Endothelial cell of umbilical vein (primary cell): ENCODE data around the gene MC1R. TPM values are rescaled to one million over a fixed set of nuclear protein-coding genes. Genes with fewer than 3 reads are reported as not detected.
A peak's percentile ranks its signal among the peaks of the same experiment; 100 is the strongest.

Experiments
- BruUV-seq: library from RNA; stranded (reverse); fragments of 400-500 nt; replicated peaks from 2 replicates; lab custom pipeline; 2021; lab: Mats Ljungman, UMichigan
- CTCF ChIA-PET: fragments of 300-600, 350-600 bp; sonication (Branson Sonifier 250); formaldehyde crosslinking; loops from one replicate; lab custom pipeline; 2021; ENCODE audit warnings: antibody characterized with exemption, inconsistent platforms; lab: Charles Lee
- POLR2A ChIA-PET: fragments of 300-600, 350-600 bp; sonication (Branson Sonifier 250); formaldehyde crosslinking; loops from one replicate; lab custom pipeline; 2021; ENCODE audit warnings: antibody characterized with exemption, inconsistent platforms; lab: Charles Lee
- DNase-seq: peaks from one replicate; pipeline ENCODE4 v3.0.0-alpha.2; 2011; ENCODE audit warnings: low read depth, low spot score
- FAIRE-seq: peaks from 2 replicates; lab custom pipeline; 2011; peaks lifted over from hg19 to GRCh38; lab: Jason Lieb, UNC
- H2AFZ ChIP-seq: 2 replicates; pipeline ENCODE4 v1.6.0; 2012; ENCODE audit warnings: low read depth, low read length, control low read depth, inconsistent platforms
- H3K27ac ChIP-seq: 2 replicates; pipeline ENCODE4 v1.5.1; 2011; ENCODE audit warnings: low read depth, mild to moderate bottlenecking, control low read depth, low read length, moderate library complexity; ENCODE audit not compliant: insufficient read depth
- H3K27me3 ChIP-seq, 2 experiments: 2 replicates each; pipeline versions ENCODE4 v1.6.0 to v1.6.1; 2011; ENCODE audit warnings: low read length in 2 of 2, mixed read lengths in 1 of 2; ENCODE audit not compliant: control insufficient read depth in 2 of 2, insufficient read depth in 2 of 2
- H3K36me3 ChIP-seq, 2 experiments: 2 replicates in 1 of 2; 3 replicates in 1 of 2; pipeline ENCODE4 v1.5.1; 2011; ENCODE audit warnings: low read length in 2 of 2, mild to moderate bottlenecking in 1 of 2, moderate library complexity in 1 of 2; ENCODE audit not compliant: control insufficient read depth in 2 of 2, insufficient read depth in 2 of 2; ENCODE audit errors: extremely low read depth in 1 of 2
- H3K4me1 ChIP-seq: 3 replicates; pipeline ENCODE4 v1.5.1; 2011; ENCODE audit warnings: mild to moderate bottlenecking, low read length; ENCODE audit not compliant: control insufficient read depth, insufficient read depth; ENCODE audit errors: extremely low read depth
- H3K4me2 ChIP-seq: 2 replicates; pipeline ENCODE4 v1.6.1; 2011; ENCODE audit warnings: low read length, control low read depth, mixed read lengths; ENCODE audit not compliant: insufficient read depth
- H3K4me3 ChIP-seq, 3 experiments: fragments of 200-600 bp in 1 of 3; sonication (generic), shearing (Covaris generic) in 1 of 3; replicated peaks in 1 of 3; 2 replicates each; pipeline ENCODE4 v1.5.1; 2011 to 2016; ENCODE audit warnings: control low read depth in 3 of 3, low read length in 3 of 3, mild to moderate bottlenecking in 2 of 3, inconsistent platforms in 1 of 3, low read depth in 1 of 3, moderate library complexity in 1 of 3; ENCODE audit not compliant: insufficient read depth in 1 of 3
- H3K79me2 ChIP-seq: 2 replicates; pipeline ENCODE4 v1.6.0; 2012; ENCODE audit warnings: low read length, inconsistent platforms; ENCODE audit not compliant: control insufficient read depth, insufficient read depth
- H3K9ac ChIP-seq: replicated peaks from 2 replicates; pipeline ENCODE3; 2011; ENCODE audit warnings: low read length, control low read depth; ENCODE audit not compliant: insufficient read depth; ENCODE audit errors: extremely low read depth
- H3K9me1 ChIP-seq: replicated peaks from 3 replicates; pipeline ENCODE4 v1.6.0; 2011; ENCODE audit warnings: mild to moderate bottlenecking, low read length; ENCODE audit not compliant: control insufficient read depth, insufficient read depth; ENCODE audit errors: extremely low read depth
- H3K9me3 ChIP-seq: replicated peaks from 2 replicates; pipeline ENCODE4 v1.5.1; 2012; ENCODE audit warnings: low read length, inconsistent platforms; ENCODE audit not compliant: control insufficient read depth, insufficient read depth
- H4K20me1 ChIP-seq: replicated peaks from 2 replicates; pipeline ENCODE3; 2011; ENCODE audit warnings: mild to moderate bottlenecking, low read length; ENCODE audit not compliant: control insufficient read depth, insufficient read depth; ENCODE audit errors: extremely low read depth
- CTCF ChIP-seq, 2 donors: IDR thresholded peaks; 1 replicate in 1 of 2; 2 replicates in 1 of 2; pipeline ENCODE4 v1.5.1; 2011; ENCODE audit warnings: low read length in 2 of 2, mild to moderate bottlenecking in 2 of 2, moderate library complexity in 2 of 2, control low read depth in 1 of 2, inconsistent platforms in 1 of 2, low read depth in 1 of 2; ENCODE audit not compliant: insufficient read depth in 1 of 2; ENCODE audit errors: extremely low read depth in 1 of 2
- EZH2 ChIP-seq: IDR thresholded peaks from 2 replicates; pipeline ENCODE4 v1.6.1; 2012; ENCODE audit warnings: borderline replicate concordance, low read depth, mild to moderate bottlenecking, moderate library complexity, low read length, inconsistent platforms; ENCODE audit not compliant: severe bottlenecking
- FOS ChIP-seq: IDR thresholded peaks from 2 replicates; pipeline ENCODE4 v1.6.1; 2011; ENCODE audit warnings: mild to moderate bottlenecking, low read length, moderate library complexity, borderline replicate concordance; ENCODE audit not compliant: insufficient read depth
- GATA2 ChIP-seq: IDR thresholded peaks from 2 replicates; pipeline ENCODE4 v1.7.0; 2011; ENCODE audit warnings: low read depth, mild to moderate bottlenecking, moderate library complexity, mixed read lengths, low read length; ENCODE audit not compliant: insufficient read length, insufficient read depth
- JUN ChIP-seq: IDR thresholded peaks from 2 replicates; pipeline ENCODE4 v1.6.1; 2011; ENCODE audit warnings: borderline replicate concordance, low read depth; ENCODE audit not compliant: insufficient read length, insufficient read depth
- MYC ChIP-seq: IDR thresholded peaks from one replicate; pipeline ENCODE4 v1.6.1; 2011; ENCODE audit warnings: mild to moderate bottlenecking, low read depth, low read length
- POLR2A ChIP-seq: IDR thresholded peaks from 2 replicates; pipeline ENCODE4 v1.6.1; 2012; ENCODE audit warnings: low read depth, mild to moderate bottlenecking, control low read depth, low read length
- POLR2AphosphoS5 ChIP-seq: IDR thresholded peaks from 2 replicates; pipeline ENCODE4 v1.6.1; 2012; ENCODE audit warnings: low read depth, mild to moderate bottlenecking, control low read depth, low read length, moderate library complexity; ENCODE audit not compliant: insufficient read depth
- dilution Hi-C: fragments of 300-500 bp; cut with MboI; formaldehyde crosslinking; loops from one replicate; pipeline ENCODE4 v1.15.0; 2019; ENCODE audit warnings: low sequenced_read_pairs; ENCODE audit not compliant: extremely low pct_ligation_motif_present
- intact Hi-C: fragments of 100-400 bp; cut with micrococcal nuclease; formaldehyde crosslinking; loops from one replicate; pipeline ENCODE4 v1.10.0; 2022
- polyA plus RNA-seq, 4 experiments: library from polyadenylated mRNA; depleted of rRNA in 3 of 4; stranded (reverse) in 3 of 4; unstranded in 1 of 4; fragments of >200 nt; gene quantifications; 2 replicates each; pipeline versions ENCODE4 v1.2.1 to v1.2.3, GENCODE V29; 2011 to 2012; ENCODE audit warnings: missing spikeins in 1 of 4
- total RNA-seq: library from RNA; stranded (reverse); gene quantifications from 2 replicates; pipeline ENCODE4 v1.2.3, GENCODE V29; 2021
- TF ChIP-seq, protein P1 (sequence below): IDR thresholded peaks from 2 replicates; pipeline ENCODE4 v1.6.1; 2011; ENCODE audit not compliant: insufficient read depth, insufficient read length

The MC1R gene
- total and polyA plus RNA-seq, 2 donors (not counting 3 experiments of a cell fraction or from before 2014, with no cell fraction given): 4.0 to 4.9 TPM

DNA sequence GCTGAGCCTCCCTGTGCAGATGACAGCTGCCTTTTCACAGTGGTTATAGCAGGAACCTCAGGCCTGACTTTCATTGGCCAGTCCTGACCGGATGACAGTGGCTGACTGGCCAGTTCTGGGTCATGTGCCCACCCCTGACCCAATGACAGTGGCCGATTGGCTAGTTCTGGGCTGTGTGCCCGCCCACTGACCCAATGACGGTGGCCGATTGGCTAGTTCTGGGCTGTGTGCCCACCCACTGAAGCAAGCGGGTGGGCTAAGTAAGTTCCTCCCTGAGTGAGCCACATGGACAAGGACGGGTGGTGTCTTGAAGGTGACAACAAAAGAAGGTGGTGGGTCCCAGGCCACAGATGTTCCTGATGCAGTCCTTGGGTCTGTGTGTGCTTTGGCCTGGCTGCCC, 39.4 kb downstream of the MC1R start:
- Histone ChIP-seq H3K36me3 (peaks cover 0 to 28% of the 10 kb centered on the region in 2 experiments), H3K27ac (no peak overlapping the region), H3K4me2 (no peak overlapping the region), H3K9me3 (no peaks in the 10 kb centered on the region), H3K4me1 (no peaks in the 10 kb centered on the region), H2AFZ (no peak overlapping the region), H3K79me2 (peaks cover 2% of the 10 kb centered on the region), H3K27me3 (no peaks in the 10 kb centered on the region), H3K9ac (no peak overlapping the region), H4K20me1 (no peaks in the 10 kb centered on the region), H3K4me3 (no peak overlapping the region), H3K9me1 (no peaks in the 10 kb centered on the region)
- CTCF ChIA-PET: no interaction called here
- dilution Hi-C loops (no loop called here), intact Hi-C loops (no loop called here)
- DNase-seq (peak; percentile 43), FAIRE-seq (no peak)
- no peak for TF ChIP-seq JUN
- TF ChIP-seq POLR2A: no peak
- no peak for TF ChIP-seq CTCF (IDR thresholded peaks at IDR 0.05; ENCODE audit: extremely low read depth in 1 of 2, insufficient read depth in 1 of 2, low read depth in 1 of 2, low read length in 2 of 2)
- POLR2A ChIA-PET: no interaction called here
- BruUV-seq: no TSS peak

GRCh38 chr16:89958596-89958995, 39.9 kb downstream of the MC1R start:
- DNase-seq: no peak
- Histone ChIP-seq H3K36me3 (peaks cover 3 to 31% of the 10 kb centered on the region in 2 experiments), H3K27me3 (no peaks in the 10 kb centered on the region), H2AFZ (no peak overlapping the region), H3K9me1 (no peaks in the 10 kb centered on the region), H3K9ac (no peak overlapping the region), H3K4me1 (no peaks in the 10 kb centered on the region), H4K20me1 (no peaks in the 10 kb centered on the region), H3K9me3 (no peaks in the 10 kb centered on the region), H3K4me2 (no peak overlapping the region), H3K27ac (no peak overlapping the region), H3K79me2 (no peaks in the 10 kb centered on the region), H3K4me3 (no peak overlapping the region)
- no peak for FAIRE-seq
- ChIA-PET CTCF (no interaction called here), POLR2A (no interaction called here)
- TF ChIP-seq CTCF (IDR thresholded peaks at IDR 0.05; ENCODE audit: extremely low read depth in 1 of 2, insufficient read depth in 1 of 2, low read depth in 1 of 2, low read length in 2 of 2) (no peak), POLR2A (no peak), MYC (no peak), POLR2AphosphoS5 (no peak), EZH2 (no peak), GATA2 (no peak), FOS (no peak), JUN (no peak)
- TF ChIP-seq, protein P1, sequence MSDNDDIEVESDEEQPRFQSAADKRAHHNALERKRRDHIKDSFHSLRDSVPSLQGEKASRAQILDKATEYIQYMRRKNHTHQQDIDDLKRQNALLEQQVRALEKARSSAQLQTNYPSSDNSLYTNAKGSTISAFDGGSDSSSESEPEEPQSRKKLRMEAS: no peak
- no TSS peak for BruUV-seq
- intact Hi-C loops: no loop called here
- dilution Hi-C loops: no loop called here
